ENCODE measurements around the gene ARMC6. TPM values are rescaled to one million over a fixed set of nuclear protein-coding genes. Genes with fewer than 3 reads are reported as not detected.

The ARMC6 gene
- total RNA-seq, 2 donors from 2014 or later = 21.0 to 38.6 TPM

DNA sequence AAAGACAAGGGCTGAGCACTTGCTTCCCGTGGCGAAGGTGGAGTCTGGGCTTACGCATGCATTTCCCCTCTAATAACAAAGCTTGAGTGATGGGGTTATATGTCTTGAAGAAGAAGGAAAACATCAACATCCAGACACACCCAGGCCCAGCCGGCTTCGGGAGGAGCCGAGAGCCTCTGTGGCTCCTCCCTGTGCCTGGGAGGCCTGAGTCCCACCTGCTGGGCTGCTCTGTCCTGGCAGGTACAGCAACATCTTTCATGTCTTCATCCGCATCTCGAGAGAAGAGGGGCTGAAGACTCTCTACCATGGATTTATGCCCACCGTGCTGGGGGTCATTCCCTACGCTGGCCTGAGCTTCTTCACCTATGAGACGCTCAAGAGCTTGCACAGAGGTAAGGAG is 74.3 kb downstream of the ARMC6 start:
- H3K4me1 ChIP-seq (ENCODE audit: control insufficient read depth in 1 of 2, low read depth in 2 of 2) = peaks cover 0 to 19% of the 10 kb centered on the region in 2 donors
- H3K27me3 ChIP-seq (replicated peaks; ENCODE audit: insufficient read depth) = no peaks in the 10 kb centered on the region
- H3K27ac ChIP-seq = no peak overlapping the region
- TF ChIP-seq, protein P1, sequence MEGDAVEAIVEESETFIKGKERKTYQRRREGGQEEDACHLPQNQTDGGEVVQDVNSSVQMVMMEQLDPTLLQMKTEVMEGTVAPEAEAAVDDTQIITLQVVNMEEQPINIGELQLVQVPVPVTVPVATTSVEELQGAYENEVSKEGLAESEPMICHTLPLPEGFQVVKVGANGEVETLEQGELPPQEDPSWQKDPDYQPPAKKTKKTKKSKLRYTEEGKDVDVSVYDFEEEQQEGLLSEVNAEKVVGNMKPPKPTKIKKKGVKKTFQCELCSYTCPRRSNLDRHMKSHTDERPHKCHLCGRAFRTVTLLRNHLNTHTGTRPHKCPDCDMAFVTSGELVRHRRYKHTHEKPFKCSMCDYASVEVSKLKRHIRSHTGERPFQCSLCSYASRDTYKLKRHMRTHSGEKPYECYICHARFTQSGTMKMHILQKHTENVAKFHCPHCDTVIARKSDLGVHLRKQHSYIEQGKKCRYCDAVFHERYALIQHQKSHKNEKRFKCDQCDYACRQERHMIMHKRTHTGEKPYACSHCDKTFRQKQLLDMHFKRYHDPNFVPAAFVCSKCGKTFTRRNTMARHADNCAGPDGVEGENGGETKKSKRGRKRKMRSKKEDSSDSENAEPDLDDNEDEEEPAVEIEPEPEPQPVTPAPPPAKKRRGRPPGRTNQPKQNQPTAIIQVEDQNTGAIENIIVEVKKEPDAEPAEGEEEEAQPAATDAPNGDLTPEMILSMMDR (IDR thresholded peaks at IDR 0.05) = no peak
- no peak overlapping the region for H3K4me3 ChIP-seq
- no peak for DNase-seq (ENCODE audit: low spot score)
- H3K9me3 ChIP-seq = no peaks in the 10 kb centered on the region
- H3K36me3 ChIP-seq = no peaks in the 10 kb centered on the region
- no peak for ATAC-seq (ENCODE audit: insufficient number of reproducible peaks, low FRiP score, low read depth)

Other genes starting within 250 kb of the ARMC6 start
- 10 to 100 TPM; 16.9 to 29.8 TPM for gene COMP, start 242.3 kb upstream of the ARMC6 start, total RNA-seq
- 10 to 100 TPM; 56.5 to 95.2 TPM for gene UPF1, start 201.6 kb upstream of the ARMC6 start, total RNA-seq
- gene CERS1, start 137.4 kb upstream of the ARMC6 start, total RNA-seq = 1 to 10 TPM; 1.1 to 1.7 TPM
- gene COPE, start 114.2 kb upstream of the ARMC6 start, total RNA-seq = 100 to 1,000 TPM; 134 to 266 TPM
- 10 to 100 TPM; 34.5 to 41.7 TPM for gene DDX49, start 113.9 kb upstream of the ARMC6 start, total RNA-seq
- gene HOMER3, start 92.4 kb upstream of the ARMC6 start, total RNA-seq = 100 to 1,000 TPM in 1 of 2 donors, 10 to 100 TPM in 1; 40.6 to 100 TPM
- 10 to 100 TPM; 42.6 to 57.5 TPM for gene SUGP2, start 86 bp upstream of the ARMC6 start, total RNA-seq
- gene SLC25A42, start 30.4 kb downstream of the ARMC6 start, total RNA-seq = 10 to 100 TPM in 1 of 2 donors, 1 to 10 TPM in 1; 8.3 to 14.4 TPM
- gene TMEM161A, start 104.9 kb downstream of the ARMC6 start, total RNA-seq = 10 to 100 TPM; 13.8 to 14.4 TPM
- gene MEF2B, start 136.7 kb downstream of the ARMC6 start, total RNA-seq = 1 to 10 TPM; 1.5 to 2.0 TPM
- 10 to 100 TPM; 15.2 to 15.4 TPM for gene BORCS8, start 158.5 kb downstream of the ARMC6 start, total RNA-seq
- gene RFXANK, start 158.7 kb downstream of the ARMC6 start, total RNA-seq = 10 to 100 TPM; 17.6 to 23.2 TPM
- 10 to 100 TPM in 1 of 2 donors, 1 to 10 TPM in 1; 6.5 to 17.9 TPM for gene NR2C2AP, start 169.8 kb downstream of the ARMC6 start, total RNA-seq
- gene NCAN, start 178.4 kb downstream of the ARMC6 start, total RNA-seq = not detected
- gene TM6SF2, start 239.7 kb downstream of the ARMC6 start, total RNA-seq = 1 to 10 TPM in 1 of 2 donors, under 1 TPM in 1; 0.49 to 4.1 TPM